ENCODE measurements around the gene KIRREL1.

Gene KIRREL1

GRCh38 chr1:158071138-158071537 is 77.7 kb downstream of the KIRREL1 start:
- TF ChIP-seq SIN3A (IDR thresholded peaks at IDR 0.05; ENCODE audit: borderline replicate concordance, insufficient read depth, low read length) = no peak
- no peak for TF ChIP-seq TAF1 (IDR thresholded peaks at IDR 0.05; ENCODE audit: borderline replicate concordance, insufficient read depth, low read length)
- no peak for TF ChIP-seq REST (IDR thresholded peaks at IDR 0.05; ENCODE audit: insufficient read depth in 1 of 2, low read depth in 2 of 2, low read length in 2 of 2)
- TF ChIP-seq POLR2AphosphoS5 (IDR thresholded peaks at IDR 0.05; ENCODE audit: low read depth, low read length) = no peak

- TF ChIP-seq REST (IDR thresholded peaks at IDR 0.05; ENCODE audit: insufficient read depth in 1 of 2, low read depth in 2 of 2, low read length in 2 of 2) (no peak), SIN3A (IDR thresholded peaks at IDR 0.05; ENCODE audit: borderline replicate concordance, insufficient read depth, low read length) (no peak), TAF1 (IDR thresholded peaks at IDR 0.05; ENCODE audit: borderline replicate concordance, insufficient read depth, low read length) (no peak), POLR2AphosphoS5 (IDR thresholded peaks at IDR 0.05; ENCODE audit: low read depth, low read length) (no peak)
These were observed 81.6 kb downstream of the KIRREL1 start for GRCh38 chr1:158075078-158075477.

- TF ChIP-seq FOXP2 (optimal IDR thresholded peaks at IDR 0.05; ENCODE audit: borderline replicate concordance, extremely low read depth, extremely low read length, insufficient read depth) = no peak
- no peak for TF ChIP-seq REST (IDR thresholded peaks at IDR 0.05; ENCODE audit: insufficient read depth in 1 of 2, low read depth in 2 of 2, low read length in 2 of 2)
- TF ChIP-seq TAF1 (IDR thresholded peaks at IDR 0.05; ENCODE audit: borderline replicate concordance, insufficient read depth, low read length) = no peak
- no peak for TF ChIP-seq POLR2AphosphoS5 (IDR thresholded peaks at IDR 0.05; ENCODE audit: low read depth, low read length)
- TF ChIP-seq SIN3A (IDR thresholded peaks at IDR 0.05; ENCODE audit: borderline replicate concordance, insufficient read depth, low read length) = no peak
These were observed 83.0 kb downstream of the KIRREL1 start for GRCh38 chr1:158076441-158076840.

- TF ChIP-seq POLR2AphosphoS5 (IDR thresholded peaks at IDR 0.05; ENCODE audit: low read depth, low read length) = no peak
- no peak for TF ChIP-seq TAF1 (IDR thresholded peaks at IDR 0.05; ENCODE audit: borderline replicate concordance, insufficient read depth, low read length)
- no peak for TF ChIP-seq REST (IDR thresholded peaks at IDR 0.05; ENCODE audit: insufficient read depth in 1 of 2, low read depth in 2 of 2, low read length in 2 of 2)
- no peak for TF ChIP-seq FOXP2 (optimal IDR thresholded peaks at IDR 0.05; ENCODE audit: borderline replicate concordance, extremely low read depth, extremely low read length, insufficient read depth)
These were observed 84.2 kb downstream of the KIRREL1 start for GRCh38 chr1:158077411-158078256.
